H9 (cell line): ENCODE results near the gene CPD. TPM values are rescaled to one million over a fixed set of nuclear protein-coding genes. Genes with fewer than 3 reads are reported as not detected.

Experiments used
- DNase-seq: peaks from one replicate; pipeline ENCODE4 v3.0.0-alpha.2; 2017
- H2AFZ ChIP-seq: one replicate; pipeline ENCODE4 v1.6.1; 2013; ENCODE audit warnings: mild to moderate bottlenecking, low read length, control low read depth, moderate library complexity
- H2AK5ac ChIP-seq: 2 replicates; pipeline ENCODE4 v1.6.1; 2013; ENCODE audit warnings: low read length, control low read depth, mixed read lengths; ENCODE audit not compliant: insufficient read length
- H2BK120ac ChIP-seq: one replicate; pipeline ENCODE4 v1.6.1; 2013; ENCODE audit warnings: low read depth, mild to moderate bottlenecking, low read length, control low read depth, inconsistent platforms; ENCODE audit not compliant: poor library complexity, severe bottlenecking
- H2BK12ac ChIP-seq: 2 replicates; pipeline ENCODE4 v1.6.1; 2013; ENCODE audit warnings: low read length, control low read depth, mixed read lengths, low read depth; ENCODE audit not compliant: insufficient read length
- H2BK15ac ChIP-seq: 2 replicates; pipeline ENCODE4 v1.6.1; 2013; ENCODE audit warnings: low read depth, low read length, control low read depth
- H2BK20ac ChIP-seq: one replicate; pipeline ENCODE4 v1.6.1; 2013; ENCODE audit warnings: low read depth, mild to moderate bottlenecking, low read length, control low read depth, inconsistent platforms; ENCODE audit not compliant: poor library complexity, severe bottlenecking
- H2BK5ac ChIP-seq: 2 replicates; pipeline ENCODE4 v1.6.1; 2013; ENCODE audit warnings: low read length, control low read depth, mixed read lengths; ENCODE audit not compliant: insufficient read length
- H3K14ac ChIP-seq: 2 replicates; pipeline ENCODE4 v1.6.1; 2013; ENCODE audit warnings: low read length, control low read depth; ENCODE audit not compliant: insufficient read depth
- H3K18ac ChIP-seq: 2 replicates; pipeline ENCODE4 v1.6.1; 2013; ENCODE audit warnings: low read depth, mild to moderate bottlenecking, mixed read lengths, low read length, control low read depth; ENCODE audit not compliant: insufficient read length
- H3K23ac ChIP-seq: 2 replicates; pipeline ENCODE4 v1.6.1; 2013; ENCODE audit warnings: low read length, control low read depth, mixed read lengths, low read depth; ENCODE audit not compliant: insufficient read length
- H3K23me2 ChIP-seq: 2 replicates; pipeline ENCODE4 v1.6.1; 2013; ENCODE audit warnings: low read depth, mild to moderate bottlenecking, mixed read lengths, low read length, control low read depth; ENCODE audit not compliant: insufficient read length, poor library complexity, severe bottlenecking
- H3K27ac ChIP-seq: 2 replicates; pipeline ENCODE4 v1.5.1; 2013; ENCODE audit warnings: low read length, control low read depth, mixed read lengths, low read depth; ENCODE audit not compliant: insufficient read length
- H3K27me3 ChIP-seq: 2 replicates; pipeline ENCODE4 v1.6.1; 2013; ENCODE audit warnings: low read length, control low read depth, inconsistent platforms; ENCODE audit not compliant: insufficient read depth
- H3K4ac ChIP-seq: 2 replicates; pipeline ENCODE4 v1.6.1; 2013; ENCODE audit warnings: low read depth, mild to moderate bottlenecking, control low read depth, inconsistent platforms, low read length, moderate library complexity
- H3K4me1 ChIP-seq: 2 replicates; pipeline ENCODE4 v1.6.1; 2013; ENCODE audit warnings: low read length, control low read depth, inconsistent platforms; ENCODE audit not compliant: insufficient read depth
- H3K4me2 ChIP-seq: 2 replicates; pipeline ENCODE4 v1.6.1; 2013; ENCODE audit warnings: low read length, control low read depth, mixed read lengths; ENCODE audit not compliant: insufficient read length, insufficient read depth
- H3K56ac ChIP-seq: 2 replicates; pipeline ENCODE4 v1.6.1; 2013; ENCODE audit warnings: low read depth, mild to moderate bottlenecking, mixed read lengths, low read length, control low read depth; ENCODE audit not compliant: insufficient read length
- H3K79me1 ChIP-seq: 2 replicates; pipeline ENCODE4 v1.6.1; 2013; ENCODE audit warnings: low read depth, mild to moderate bottlenecking, moderate library complexity, low read length, control low read depth, inconsistent platforms; ENCODE audit not compliant: insufficient read depth, poor library complexity, severe bottlenecking
- H3K79me2 ChIP-seq: 2 replicates; pipeline ENCODE4 v1.6.1; 2013; ENCODE audit warnings: low read length, control low read depth, inconsistent platforms; ENCODE audit not compliant: insufficient read depth
- H3K9ac ChIP-seq: 2 replicates; pipeline ENCODE4 v1.6.1; 2013; ENCODE audit warnings: low read length, control low read depth, mixed read lengths; ENCODE audit not compliant: insufficient read length; ENCODE audit errors: extremely low read depth
- H3K9me3 ChIP-seq: one replicate; pipeline ENCODE4 v1.6.1; 2013; ENCODE audit warnings: low read depth, low read length, inconsistent platforms; ENCODE audit not compliant: control insufficient read depth
- H3T11ph ChIP-seq: one replicate; pipeline ENCODE4 v1.6.1; 2013; ENCODE audit warnings: mild to moderate bottlenecking, low read length, control low read depth, inconsistent platforms
- H4K20me1 ChIP-seq: one replicate; pipeline ENCODE4 v1.6.1; 2013; ENCODE audit not compliant: control insufficient read depth, insufficient read length, insufficient read depth
- H4K5ac ChIP-seq: 2 replicates; pipeline ENCODE4 v1.6.1; 2013; ENCODE audit warnings: low read depth, mild to moderate bottlenecking, mixed read lengths, low read length, control low read depth; ENCODE audit not compliant: insufficient read length
- H4K8ac ChIP-seq: replicated peaks from 2 replicates; pipeline ENCODE4 v1.6.1; 2013; ENCODE audit warnings: low read length, control low read depth, mixed read lengths, low read depth; ENCODE audit not compliant: insufficient read length
- H4K91ac ChIP-seq: 2 replicates; pipeline ENCODE4 v1.6.1; 2013; ENCODE audit warnings: low read depth, mild to moderate bottlenecking, moderate library complexity, mixed read lengths, low read length, control low read depth; ENCODE audit not compliant: insufficient read length
- H3K27ac Mint-ChIP-seq, 3 experiments: 2 replicates in 2 of 3; 3 replicates in 1 of 3; pipeline ENCODE4 v1.8.0; 2020 to 2021; ENCODE audit warnings: mixed read lengths in 3 of 3, mild to moderate bottlenecking in 1 of 3, moderate library complexity in 1 of 3
- H3K27me3 Mint-ChIP-seq: 2 replicates; pipeline ENCODE4 v1.8.0; 2021; ENCODE audit warnings: low read depth, mild to moderate bottlenecking, moderate library complexity, mixed read lengths
- H3K36me3 Mint-ChIP-seq, 3 experiments: 2 replicates in 2 of 3; 3 replicates in 1 of 3; pipeline ENCODE4 v1.8.0; 2020 to 2021; ENCODE audit warnings: low read depth in 3 of 3, mixed read lengths in 3 of 3; ENCODE audit not compliant: insufficient read depth in 1 of 3
- H3K4me1 Mint-ChIP-seq, 2 experiments: 2 replicates each; pipeline ENCODE4 v1.8.0; 2020; ENCODE audit warnings: mixed read lengths in 2 of 2
- H3K4me3 Mint-ChIP-seq, 2 experiments: 2 replicates in 1 of 2; 3 replicates in 1 of 2; pipeline ENCODE4 v1.8.0; 2020 to 2021; ENCODE audit warnings: mild to moderate bottlenecking in 2 of 2, mixed read lengths in 2 of 2, moderate library complexity in 1 of 2
- H3K9me3 Mint-ChIP-seq, 2 experiments: 2 replicates in 1 of 2; 3 replicates in 1 of 2; pipeline ENCODE4 v1.8.0; 2020; ENCODE audit warnings: mild to moderate bottlenecking in 2 of 2, mixed read lengths in 2 of 2, moderate library complexity in 1 of 2
- WGBS: extraction: QIAGEN DNeasy Blood & Tissue Kit; methylation state at CpG from one replicate; pipeline ENCODE4 v1.1.7; 2013; ENCODE audit warnings: missing lambda C conversion rate, low lambda C conversion rate, mixed read lengths; ENCODE audit not compliant: insufficient read length; ENCODE audit errors: extremely low coverage; 5-methylcytosine and 5-hydroxymethylcytosine counted together
- total RNA-seq: library from RNA; stranded (reverse); gene quantifications from 2 replicates; pipeline ENCODE4 v1.2.1, GENCODE V29; 2021
- TF ChIP-seq, protein P1 (sequence below): fragments of 200-600 bp; sonication (generic); conservative IDR thresholded peaks from 3 replicates; pipeline ENCODE4 v1.8.0; 2021; ENCODE audit warnings: antibody characterized with exemption, mild to moderate bottlenecking

CPD gene
- total RNA-seq, 1 experiment from 2014 or later, result 47.0 TPM

GRCh38 chr17:30450125-30451027, 71.6 kb downstream of the CPD start:
- no CpG with 5 or more reads among the region's 12 CpGs for WGBS
- no peak overlapping the region for H3K56ac ChIP-seq
- H3K79me1 ChIP-seq, result no peaks in the 10 kb centered on the region
- no peaks in the 10 kb centered on the region for H3K27me3 ChIP-seq
- H3K14ac ChIP-seq, result no peak overlapping the region
- no peaks in the 10 kb centered on the region for H3K27me3 Mint-ChIP-seq
- no peak overlapping the region for H2BK120ac ChIP-seq
- H2AK5ac ChIP-seq, result no peak overlapping the region
- H3K79me2 ChIP-seq, result no peaks in the 10 kb centered on the region
- no peak overlapping the region for H3K4me3 Mint-ChIP-seq
- H3K27ac Mint-ChIP-seq, result peak overlapping the region in 1 of 3 experiments; percentile 8; a peak in 1 of 7 replicates
- H2BK12ac ChIP-seq, result no peak overlapping the region
- no peaks in the 10 kb centered on the region for H3K4me1 Mint-ChIP-seq
- no peak overlapping the region for H2BK15ac ChIP-seq
- no peak overlapping the region for H3K4me2 ChIP-seq
- no peak overlapping the region for H3K18ac ChIP-seq
- peaks cover 5 to 10% of the 10 kb centered on the region in 2 experiments; a peak in 4 of 5 replicates for H3K9me3 Mint-ChIP-seq
- H3K27ac ChIP-seq, result no peak overlapping the region
- TF ChIP-seq, protein P1, sequence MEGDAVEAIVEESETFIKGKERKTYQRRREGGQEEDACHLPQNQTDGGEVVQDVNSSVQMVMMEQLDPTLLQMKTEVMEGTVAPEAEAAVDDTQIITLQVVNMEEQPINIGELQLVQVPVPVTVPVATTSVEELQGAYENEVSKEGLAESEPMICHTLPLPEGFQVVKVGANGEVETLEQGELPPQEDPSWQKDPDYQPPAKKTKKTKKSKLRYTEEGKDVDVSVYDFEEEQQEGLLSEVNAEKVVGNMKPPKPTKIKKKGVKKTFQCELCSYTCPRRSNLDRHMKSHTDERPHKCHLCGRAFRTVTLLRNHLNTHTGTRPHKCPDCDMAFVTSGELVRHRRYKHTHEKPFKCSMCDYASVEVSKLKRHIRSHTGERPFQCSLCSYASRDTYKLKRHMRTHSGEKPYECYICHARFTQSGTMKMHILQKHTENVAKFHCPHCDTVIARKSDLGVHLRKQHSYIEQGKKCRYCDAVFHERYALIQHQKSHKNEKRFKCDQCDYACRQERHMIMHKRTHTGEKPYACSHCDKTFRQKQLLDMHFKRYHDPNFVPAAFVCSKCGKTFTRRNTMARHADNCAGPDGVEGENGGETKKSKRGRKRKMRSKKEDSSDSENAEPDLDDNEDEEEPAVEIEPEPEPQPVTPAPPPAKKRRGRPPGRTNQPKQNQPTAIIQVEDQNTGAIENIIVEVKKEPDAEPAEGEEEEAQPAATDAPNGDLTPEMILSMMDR, result no peak
- no peak for DNase-seq
- no peak overlapping the region for H2BK5ac ChIP-seq
- H2BK20ac ChIP-seq, result no peak overlapping the region
- peaks cover 23 to 47% (median 36%) of the 10 kb centered on the region in 3 experiments for H3K36me3 Mint-ChIP-seq
- no peaks in the 10 kb centered on the region for H3K9me3 ChIP-seq
- no peak overlapping the region for H3K9ac ChIP-seq
- no peak overlapping the region for H3K23ac ChIP-seq
- H3K23me2 ChIP-seq, result no peaks in the 10 kb centered on the region
- no peak overlapping the region for H3K4ac ChIP-seq
- no peak overlapping the region for H4K91ac ChIP-seq
- no peaks in the 10 kb centered on the region for H4K20me1 ChIP-seq
- H2AFZ ChIP-seq, result no peak overlapping the region
- H3T11ph ChIP-seq, result no peak overlapping the region
- no peak overlapping the region for H4K8ac ChIP-seq
- no peak overlapping the region for H4K5ac ChIP-seq
- no peaks in the 10 kb centered on the region for H3K4me1 ChIP-seq
